K562 (cell line): Measurements from ENCODE around the gene ARID3B. TPM values are rescaled to one million over a fixed set of nuclear protein-coding genes. Genes with fewer than 3 reads are reported as not detected.

ENCODE experiments used
- ARNT ChIP-seq, 2 experiments: fragments of 450-650 bp; IDR thresholded peaks; 2 replicates each; pipeline ENCODE4 v1.6.1; 2016; ENCODE audit warnings: mild to moderate bottlenecking in 1 of 2
- CTBP1 ChIP-seq: fragments of 450-650 bp; IDR thresholded peaks from 2 replicates; pipeline ENCODE4 v1.6.1; 2016; ENCODE audit warnings: borderline replicate concordance
- DEAF1 ChIP-seq: fragments of 450-650 bp; formaldehyde crosslinking; IDR thresholded peaks from 2 replicates; pipeline ENCODE4 v1.4.0; 2020; ENCODE audit warnings: mild to moderate bottlenecking, moderate library complexity
- HDAC6 ChIP-seq: IDR thresholded peaks from 2 replicates; pipeline ENCODE4 v1.6.1; 2012; ENCODE audit warnings: low read depth, mild to moderate bottlenecking, control low read depth, inconsistent platforms, low read length, moderate library complexity
- PRPF4 ChIP-seq: fragments of 200-400 bp; formaldehyde crosslinking; IDR thresholded peaks from one replicate; pipeline ENCODE4 v1.6.1; 2017; ENCODE audit warnings: low read length, low read depth, mild to moderate bottlenecking; ENCODE audit not compliant: insufficient read depth, poor library complexity, severe bottlenecking
- RB1 ChIP-seq: fragments of 450-650 bp; IDR thresholded peaks from 2 replicates; pipeline ENCODE4 v1.6.1; 2017; ENCODE audit warnings: low read depth, mild to moderate bottlenecking
- REST ChIP-seq, 2 experiments: fragments of 450-650 bp; formaldehyde crosslinking in 1 of 2; IDR thresholded peaks; 2 replicates each; pipeline versions ENCODE4 v1.4.0 to v1.6.1; 2014 to 2020; ENCODE audit warnings: mild to moderate bottlenecking in 2 of 2, borderline replicate concordance in 1 of 2, low read depth in 1 of 2
- SMC3 ChIP-seq: conservative IDR thresholded peaks from 2 replicates; pipeline ENCODE4 v1.6.1; 2011; ENCODE audit warnings: low read depth, low read length, improper control_type of control experiment; ENCODE audit not compliant: insufficient read depth
- TEAD4 ChIP-seq, 2 experiments: sonication (generic) in 1 of 2; formaldehyde crosslinking in 1 of 2; IDR thresholded peaks; 2 replicates each; pipeline versions ENCODE4 v1.6.1 to v1.8.0; 2012 to 2022; ENCODE audit warnings: borderline replicate concordance in 1 of 2, inconsistent platforms in 1 of 2, low read length in 1 of 2, mild to moderate bottlenecking in 1 of 2, missing genetic modification reagents in 1 of 2
- THRB ChIP-seq: fragments of 450-650 bp; formaldehyde crosslinking; conservative IDR thresholded peaks from 2 replicates; pipeline ENCODE4 v1.4.0; 2022; ENCODE audit warnings: mild to moderate bottlenecking, missing genetic modification characterization
- TSHZ1 ChIP-seq: fragments of 250-450 bp; sonication (Bioruptor Pico); IDR thresholded peaks from 2 replicates; pipeline ENCODE4 v1.4.0; 2020; ENCODE audit warnings: mild to moderate bottlenecking, moderate library complexity
- ZNF695 ChIP-seq: fragments of 450-650 bp; formaldehyde crosslinking; IDR thresholded peaks from 2 replicates; pipeline ENCODE4 v1.4.0; 2020; ENCODE audit warnings: mild to moderate bottlenecking, moderate library complexity
- polyA plus RNA-seq, 8 experiments: library from polyadenylated mRNA; depleted of rRNA in 4 of 8; stranded (reverse) in 5 of 8; unstranded in 3 of 8; fragments of >200 nt; fragmentation: Nextera tagmentation in 2 of 8; fragmentation: Illumina TruSeq in 1 of 8; extraction: Ambion mirVana in 2 of 8; extraction: Trizol in 1 of 8; gene quantifications; 2 replicates each; pipeline versions ENCODE4 v1.2.1 to v1.2.3, GENCODE V29; 2011 to 2014; ENCODE audit warnings: inconsistent platforms in 1 of 8, missing spikeins in 1 of 8
- total RNA-seq, 7 experiments: library from RNA; depleted of rRNA in 6 of 7; stranded (reverse); fragments of >200 nt in 6 of 7; fragmentation: Illumina TruSeq in 2 of 7; extraction: Trizol in 2 of 7; gene quantifications; 2 replicates each; pipeline versions ENCODE4 v1.2.1 to v1.2.3, GENCODE V29; 2011 to 2021; ENCODE audit warnings: low replicate concordance in 1 of 7

Gene ARID3B
- total and polyA plus RNA-seq, 9 of the 15 experiments (the other 6 are each of a cell fraction or from before 2014, with no cell fraction given): 0.32 to 15.1 (median 7.1) TPM

- TF ChIP-seq TEAD4 (IDR thresholded peaks at IDR 0.05; ENCODE audit: low read length): no peak
- TF ChIP-seq TEAD4 (CRISPR knock-in tag; IDR thresholded peaks at IDR 0.05; ENCODE audit: borderline replicate concordance): no peak
- peak; percentile 27; the same call in 1 of the 2 replicates for TF ChIP-seq CTBP1
- TF ChIP-seq ARNT (IDR thresholded peaks at IDR 0.05): 0 out of 4 replicates have a peak, but pooled peaks of 1 of the 2 experiments have one; percentile 41
- TF ChIP-seq ZNF695 (CRISPR knock-in tag): no peak
- TF ChIP-seq DEAF1 (CRISPR knock-in tag): peak; percentile 86
- TF ChIP-seq TSHZ1 (CRISPR knock-in tag): no peak
- peak; percentile 85 for TF ChIP-seq REST (IDR thresholded peaks at IDR 0.05; ENCODE audit: borderline replicate concordance)
- no peak for TF ChIP-seq REST (CRISPR knock-in tag; IDR thresholded peaks at IDR 0.05; ENCODE audit: low read depth)
- TF ChIP-seq PRPF4: no peak
- peak; percentile 32; the same call in 1 of the 2 replicates for TF ChIP-seq RB1
- TF ChIP-seq HDAC6: no peak
- no peak for TF ChIP-seq THRB (CRISPR knock-in tag)
- TF ChIP-seq SMC3: peak; percentile 96
Measured at GRCh38 chr15:74635228-74635627, 94.2 kb downstream of the ARID3B start (continued).
